Vagina (tissue), 2 donors: ENCODE data around the gene ZNF549.
"Not testable (repeated sequence)": the region's sequence is repeated elsewhere in the genome, so short reads cannot be mapped to it uniquely, and the experiment has no call there.

Experiments
- CTCF ChIP-seq, 3 experiments: fragments of 450-650 bp in 2 of 3; fragments of 200-600 bp in 1 of 3; sonication (generic) in 1 of 3; IDR thresholded peaks; one replicate each; pipeline ENCODE4 v1.5.1; 2017 to 2019; ENCODE audit warnings: antibody characterized with exemption in 3 of 3, mild to moderate bottlenecking in 2 of 3, moderate library complexity in 2 of 3
- POLR2A ChIP-seq, 2 donors: fragments of 450-650 bp; IDR thresholded peaks; one replicate each; pipeline ENCODE4 v1.6.1; 2017; ENCODE audit warnings: antibody characterized with exemption in 2 of 2, mild to moderate bottlenecking in 2 of 2, moderate library complexity in 2 of 2
- POLR2AphosphoS5 ChIP-seq, 2 donors: sonication (generic); formaldehyde crosslinking; IDR thresholded peaks; one replicate each; pipeline ENCODE4 v1.9.0; 2017; ENCODE audit warnings: antibody characterized with exemption in 2 of 2, mild to moderate bottlenecking in 2 of 2, low read depth in 1 of 2; ENCODE audit not compliant: insufficient read depth in 1 of 2

GRCh38 chr19:57500400-57500799 is 26.8 kb upstream of the ZNF549 start:
- TF ChIP-seq CTCF (IDR thresholded peaks at IDR 0.05); POLR2A (IDR thresholded peaks at IDR 0.05); POLR2AphosphoS5 (IDR thresholded peaks at IDR 0.05; ENCODE audit: insufficient read depth in 1 of 2, low read depth in 1 of 2): not testable (repeated sequence)
